Gastroesophageal sphincter (tissue), 4 donors: ENCODE results near the gene HADH. TPM values are rescaled to one million over a fixed set of nuclear protein-coding genes. Genes with fewer than 3 reads are reported as not detected.
A peak's percentile ranks its signal among the peaks of the same experiment; 100 is the strongest.
"Not testable (repeated sequence)": the region's sequence is repeated elsewhere in the genome, so short reads cannot be mapped to it uniquely, and the experiment has no call there.

Source experiments
- ATAC-seq: fragments of 150-250 bp; one replicate; pipeline ENCODE4 v1.9.1; 2016; ENCODE audit warnings: mild to moderate bottlenecking, moderate library complexity
- H3K27ac ChIP-seq, 4 donors: fragments of 200-600 bp; sonication (generic) in 3 of 4; 1 replicate in 3 of 4; 2 replicates in 1 of 4; pipeline ENCODE4 v1.5.1; 2016 to 2019
- H3K27me3 ChIP-seq: fragments of 200-600 bp; sonication (generic); one replicate; pipeline ENCODE4 v1.5.1; 2019
- H3K36me3 ChIP-seq, 2 donors: fragments of 200-600 bp; sonication (generic); one replicate each; pipeline ENCODE4 v1.5.1; 2019; ENCODE audit warnings: control low read depth in 1 of 2
- H3K4me1 ChIP-seq, 3 donors: fragments of 200-600 bp; sonication (generic); 1 replicate in 2 of 3; 2 replicates in 1 of 3; pipeline ENCODE4 v1.5.1; 2016 to 2019; ENCODE audit warnings: control low read depth in 2 of 3
- H3K4me3 ChIP-seq, 2 donors: fragments of 200-600 bp; sonication (generic); one replicate each; pipeline ENCODE4 v1.5.1; 2019; ENCODE audit warnings: mild to moderate bottlenecking in 1 of 2, moderate library complexity in 1 of 2
- H3K9me3 ChIP-seq, 3 donors: fragments of 200-600 bp; sonication (generic); one replicate each; pipeline ENCODE4 v1.5.1; 2017 to 2019; ENCODE audit warnings: control low read depth in 2 of 3
- EP300 ChIP-seq: sonication (generic); formaldehyde crosslinking; IDR thresholded peaks from one replicate; pipeline ENCODE4 v1.6.1; 2017; ENCODE audit warnings: antibody characterized with exemption, mild to moderate bottlenecking
- POLR2A ChIP-seq, 2 donors: fragments of 450-650 bp; IDR thresholded peaks; one replicate each; pipeline ENCODE4 v1.6.1; 2017; ENCODE audit warnings: antibody characterized with exemption in 2 of 2, mild to moderate bottlenecking in 2 of 2, moderate library complexity in 1 of 2
- POLR2AphosphoS5 ChIP-seq: sonication (generic); formaldehyde crosslinking; IDR thresholded peaks from one replicate; pipeline ENCODE4 v1.6.1; 2017; ENCODE audit warnings: antibody characterized with exemption
- WGBS, 2 donors: methylation state at CpG; one replicate each; pipeline ENCODE4 v1.1.5; 2018; ENCODE audit warnings: low coverage in 1 of 2; 5-methylcytosine and 5-hydroxymethylcytosine counted together
- total RNA-seq, 4 donors: library from RNA; depleted of rRNA; stranded (reverse); fragments of >200 nt; gene quantifications; one replicate each; pipeline ENCODE4 v1.1.0, GENCODE V29; 2016
- TF ChIP-seq, protein P1 (sequence below), 4 experiments: fragments of 200-600 bp in 2 of 4; fragments of 450-650 bp in 2 of 4; sonication (generic) in 1 of 4; IDR thresholded peaks; one replicate each; pipeline ENCODE4 v1.5.1; 2017 to 2019; ENCODE audit warnings: antibody characterized with exemption in 4 of 4, mild to moderate bottlenecking in 2 of 4, moderate library complexity in 2 of 4

HADH gene
- total RNA-seq, 4 donors from 2014 or later: 88.9 to 148 (median 112) TPM

DNA sequence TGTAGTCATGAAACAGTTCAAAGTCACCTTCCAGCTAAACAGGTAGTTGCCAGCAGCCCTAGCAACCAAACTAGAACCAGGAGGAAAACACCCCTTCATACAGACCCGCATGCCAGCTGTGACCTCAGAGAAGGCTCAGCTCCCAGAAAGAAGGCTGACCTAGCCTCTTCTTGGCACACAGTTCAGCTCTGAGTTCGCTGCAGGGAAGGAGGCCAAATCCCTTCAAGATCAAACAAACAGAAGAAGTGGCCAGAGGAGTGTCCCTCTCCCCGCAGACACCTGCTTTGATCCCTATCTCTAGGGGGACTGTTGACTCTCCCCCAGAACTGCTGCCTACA lies 56.0 kb downstream of the HADH start:
- 20 to 21% methylated on average over 2 to 3 of the region's 3 CpGs for WGBS, 2 donors
- H3K36me3 ChIP-seq: no peaks in the 10 kb centered on the region
- peak; percentile 65 for ATAC-seq

DNA sequence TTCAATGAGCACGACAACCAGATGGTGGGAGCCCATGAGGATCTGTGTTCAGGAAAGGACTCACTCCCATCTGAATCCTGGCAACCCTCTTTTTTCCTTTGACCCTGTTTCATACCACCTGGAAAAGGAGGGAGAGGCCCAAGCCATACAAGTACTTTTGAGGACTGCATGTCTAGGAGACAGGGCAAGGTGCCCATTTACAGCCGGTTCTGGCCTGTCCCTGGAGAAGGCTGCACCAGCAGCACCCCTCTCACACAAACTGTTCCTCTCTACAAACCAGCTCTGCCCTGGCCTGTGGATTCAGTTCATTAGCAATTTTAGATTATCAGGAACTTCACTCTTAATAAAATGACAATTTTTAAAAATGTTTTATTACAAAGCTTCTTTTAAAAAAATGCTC lies 57.5 kb downstream of the HADH start:
- 13 to 65% methylated on average over 1 to 2 of the region's 2 CpGs for WGBS, 2 donors
- Histone ChIP-seq H3K36me3 (no peaks in the 10 kb centered on the region), H3K27ac (no peak overlapping the region), H3K27me3 (no peaks in the 10 kb centered on the region), H3K4me1 (peaks cover 3 to 39% (median 4%) of the 10 kb centered on the region in 3 donors), H3K4me3 (no peak overlapping the region), H3K9me3 (no peaks in the 10 kb centered on the region)
- TF ChIP-seq POLR2AphosphoS5: no peak
- no peak for TF ChIP-seq POLR2A (IDR thresholded peaks at IDR 0.05)
- TF ChIP-seq, protein P1, sequence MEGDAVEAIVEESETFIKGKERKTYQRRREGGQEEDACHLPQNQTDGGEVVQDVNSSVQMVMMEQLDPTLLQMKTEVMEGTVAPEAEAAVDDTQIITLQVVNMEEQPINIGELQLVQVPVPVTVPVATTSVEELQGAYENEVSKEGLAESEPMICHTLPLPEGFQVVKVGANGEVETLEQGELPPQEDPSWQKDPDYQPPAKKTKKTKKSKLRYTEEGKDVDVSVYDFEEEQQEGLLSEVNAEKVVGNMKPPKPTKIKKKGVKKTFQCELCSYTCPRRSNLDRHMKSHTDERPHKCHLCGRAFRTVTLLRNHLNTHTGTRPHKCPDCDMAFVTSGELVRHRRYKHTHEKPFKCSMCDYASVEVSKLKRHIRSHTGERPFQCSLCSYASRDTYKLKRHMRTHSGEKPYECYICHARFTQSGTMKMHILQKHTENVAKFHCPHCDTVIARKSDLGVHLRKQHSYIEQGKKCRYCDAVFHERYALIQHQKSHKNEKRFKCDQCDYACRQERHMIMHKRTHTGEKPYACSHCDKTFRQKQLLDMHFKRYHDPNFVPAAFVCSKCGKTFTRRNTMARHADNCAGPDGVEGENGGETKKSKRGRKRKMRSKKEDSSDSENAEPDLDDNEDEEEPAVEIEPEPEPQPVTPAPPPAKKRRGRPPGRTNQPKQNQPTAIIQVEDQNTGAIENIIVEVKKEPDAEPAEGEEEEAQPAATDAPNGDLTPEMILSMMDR (IDR thresholded peaks at IDR 0.05): no peak
- no peak for TF ChIP-seq EP300
- no peak for ATAC-seq

More for the DNA sequence above, 56.0 kb downstream of the HADH start:
- peak overlapping the region in 2 of 4 donors; percentile 36 to 60 for H3K27ac ChIP-seq
- no peak for TF ChIP-seq POLR2A (IDR thresholded peaks at IDR 0.05)
- TF ChIP-seq, protein P1 (IDR thresholded peaks at IDR 0.05): no peak
- no peak for TF ChIP-seq POLR2AphosphoS5
- TF ChIP-seq EP300: no peak
- H3K4me3 ChIP-seq: no peak overlapping the region
- no peaks in the 10 kb centered on the region for H3K9me3 ChIP-seq
- no peaks in the 10 kb centered on the region for H3K27me3 ChIP-seq
- H3K4me1 ChIP-seq: peaks cover 3 to 39% (median 4%) of the 10 kb centered on the region in 3 donors

DNA sequence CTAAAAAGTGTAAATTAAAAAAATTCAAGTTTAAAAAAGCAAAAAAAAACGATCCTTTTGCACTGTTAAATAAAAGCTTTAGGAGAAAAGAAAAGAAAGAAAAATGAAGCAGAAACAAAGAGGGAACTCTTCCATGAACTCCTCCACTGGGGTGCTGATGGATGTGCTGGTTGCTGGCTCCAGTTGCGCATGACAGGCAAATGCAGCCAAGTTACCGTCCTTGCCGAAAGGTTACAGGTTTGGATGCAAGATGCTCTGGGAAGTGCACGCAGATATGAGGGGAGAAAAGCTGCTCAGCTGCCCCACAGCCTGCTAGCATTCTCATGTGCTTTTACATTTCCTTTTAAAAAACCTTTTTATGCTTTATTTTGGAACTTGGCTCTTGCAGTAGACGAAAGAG lies 58.5 kb downstream of the HADH start:
- Histone ChIP-seq H3K27ac (no peak overlapping the region), H3K27me3 (no peaks in the 10 kb centered on the region), H3K36me3 (no peaks in the 10 kb centered on the region), H3K9me3 (no peaks in the 10 kb centered on the region), H3K4me3 (no peak overlapping the region), H3K4me1 (peaks cover 3 to 39% (median 4%) of the 10 kb centered on the region in 3 donors)
- no peak for ATAC-seq
- WGBS, 2 donors: 25 to 61% methylated on average over 6 of the region's 6 CpGs
- TF ChIP-seq EP300 (no peak), POLR2A (IDR thresholded peaks at IDR 0.05) (no peak)

DNA sequence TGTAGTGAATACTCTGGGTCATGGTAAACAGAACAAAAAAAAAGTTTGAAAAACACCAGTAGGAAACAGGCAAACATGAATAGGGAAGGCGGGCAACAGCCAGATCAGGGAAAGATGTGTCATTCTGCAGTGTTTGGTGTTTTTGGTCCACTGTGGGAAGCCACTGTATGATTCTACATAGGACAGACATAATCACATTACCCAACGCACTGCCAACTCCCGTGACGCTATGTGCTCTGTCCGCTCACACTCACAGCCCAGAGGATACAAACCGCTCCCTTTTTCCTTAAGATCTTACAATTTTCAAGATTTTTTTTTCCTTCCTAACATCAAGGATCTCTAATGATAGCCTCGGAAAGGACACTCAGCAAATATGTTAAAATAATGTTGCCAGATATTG lies 59.3 kb downstream of the HADH start:
- ATAC-seq: no peak
- Histone ChIP-seq H3K36me3 (no peaks in the 10 kb centered on the region), H3K4me3 (no peak overlapping the region), H3K27ac (no peak overlapping the region), H3K27me3 (no peaks in the 10 kb centered on the region), H3K4me1 (peaks cover 3 to 39% (median 4%) of the 10 kb centered on the region in 3 donors), H3K9me3 (no peaks in the 10 kb centered on the region)
- WGBS, 2 donors: 93 to 97% methylated on average over 7 of the region's 7 CpGs
- TF ChIP-seq EP300 (no peak), POLR2A (IDR thresholded peaks at IDR 0.05) (no peak), POLR2AphosphoS5 (no peak)
- TF ChIP-seq, protein P1 (IDR thresholded peaks at IDR 0.05): no peak

DNA sequence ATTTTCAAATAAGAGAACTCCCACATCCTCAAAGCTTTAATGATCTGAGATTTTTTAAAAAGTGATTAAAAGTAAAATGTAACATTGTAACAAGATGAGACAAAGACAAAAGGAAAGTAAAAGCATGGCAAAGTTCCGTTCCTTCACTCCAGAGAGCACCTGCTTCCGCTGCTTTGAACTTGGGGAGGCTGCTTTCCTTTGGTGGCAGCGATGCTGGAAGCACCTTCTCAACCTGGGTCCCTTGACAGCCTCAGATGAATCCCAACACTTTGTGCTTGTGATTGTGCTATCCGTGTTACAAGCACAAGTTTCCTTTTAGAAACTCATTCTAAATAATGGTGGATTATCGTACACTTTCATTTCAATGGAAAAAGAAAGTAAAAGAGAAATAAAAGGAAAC lies 59.7 kb downstream of the HADH start:
- WGBS, 2 donors: 86 to 100% methylated on average over 3 to 5 of the region's 5 CpGs

DNA sequence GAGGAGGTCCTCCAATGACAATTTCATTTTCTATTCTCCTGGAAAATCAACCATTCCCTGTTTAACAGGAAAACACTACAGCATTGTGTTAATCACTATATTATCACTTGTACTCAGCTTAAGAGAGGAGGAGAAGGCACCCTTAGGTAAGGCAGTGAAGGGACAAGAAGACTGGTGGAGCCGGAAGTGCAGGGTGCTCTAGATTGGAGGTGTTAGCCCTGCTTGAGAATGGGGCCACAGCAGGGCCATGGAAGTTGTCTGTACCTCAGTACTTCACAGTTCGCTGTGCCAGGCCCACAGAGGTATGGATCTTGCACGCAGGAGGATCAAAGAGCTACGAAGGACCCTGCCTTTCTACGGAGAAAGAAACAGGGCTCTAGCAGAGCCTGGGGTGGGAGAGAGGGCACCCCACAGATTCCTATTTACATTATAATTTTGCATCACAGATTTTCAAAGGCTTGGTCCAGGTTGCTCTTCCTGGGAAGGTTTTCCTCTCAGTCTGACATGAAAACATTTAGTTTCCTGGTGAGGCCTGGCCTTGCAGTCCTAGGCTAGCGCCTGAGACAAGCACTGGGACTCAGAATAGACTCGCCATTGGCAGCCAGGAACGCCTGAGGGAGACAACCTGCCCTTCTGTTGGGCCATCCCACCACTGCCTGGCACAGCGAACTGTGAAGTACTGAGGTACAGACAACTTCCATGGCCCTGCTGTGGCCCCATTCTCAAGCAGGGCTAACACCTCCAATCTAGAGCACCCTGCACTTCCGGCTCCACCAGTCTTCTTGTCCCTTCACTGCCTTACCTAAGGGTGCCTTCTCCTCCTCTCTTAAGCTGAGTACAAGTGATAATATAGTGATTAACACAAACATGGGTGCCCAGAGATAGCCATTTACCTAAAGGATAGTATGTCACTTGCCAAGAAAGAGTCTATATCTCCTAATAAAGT lies 60.8 kb downstream of the HADH start:
- H3K36me3 ChIP-seq, H3K27me3 ChIP-seq, H3K27ac ChIP-seq, ATAC-seq, H3K9me3 ChIP-seq, H3K4me3 ChIP-seq: not testable (repeated sequence)
- peaks cover 3 to 31% (median 4%) of the 10 kb centered on the region in 3 donors for H3K4me1 ChIP-seq
- 96 to 100% methylated on average over 3 to 4 of the region's 10 CpGs for WGBS, 2 donors

More for the DNA sequence above, 59.7 kb downstream of the HADH start:
- no peak for ATAC-seq
- Histone ChIP-seq H3K9me3 (no peaks in the 10 kb centered on the region), H3K4me3 (no peak overlapping the region), H3K27me3 (no peaks in the 10 kb centered on the region), H3K36me3 (no peaks in the 10 kb centered on the region), H3K27ac (no peak overlapping the region), H3K4me1 (peaks cover 3 to 39% (median 4%) of the 10 kb centered on the region in 3 donors)
- TF ChIP-seq EP300 (no peak), POLR2AphosphoS5 (no peak), POLR2A (IDR thresholded peaks at IDR 0.05) (no peak)
